Activated T-cell treated with anti-CD3 and anti-CD28 coated beads, Interleukin-2, amount 50 U/mL, for 24 hours (primary cell): Measurements from ENCODE around the gene ACBD4.

ENCODE experiments used
- DNase-seq: peaks from one replicate; pipeline ENCODE4 v3.0.0-alpha.2; 2020
- H3K27ac Mint-ChIP-seq: 2 replicates; pipeline ENCODE4 v1.8.0; 2020; ENCODE audit warnings: mild to moderate bottlenecking, mixed read lengths
- H3K27me3 Mint-ChIP-seq: 2 replicates; pipeline ENCODE4 v1.8.0; 2020; ENCODE audit warnings: mixed read lengths
- H3K36me3 Mint-ChIP-seq: 2 replicates; pipeline ENCODE4 v1.8.0; 2020; ENCODE audit warnings: low read depth, mixed read lengths
- H3K4me1 Mint-ChIP-seq: 2 replicates; pipeline ENCODE4 v1.8.0; 2020; ENCODE audit warnings: low read depth, mixed read lengths
- H3K4me3 Mint-ChIP-seq: 2 replicates; pipeline ENCODE4 v1.8.0; 2020; ENCODE audit warnings: mild to moderate bottlenecking, moderate library complexity, mixed read lengths
- H3K9me3 Mint-ChIP-seq: 2 replicates; pipeline ENCODE4 v1.8.0; 2020; ENCODE audit warnings: mixed read lengths

Gene ACBD4

DNA sequence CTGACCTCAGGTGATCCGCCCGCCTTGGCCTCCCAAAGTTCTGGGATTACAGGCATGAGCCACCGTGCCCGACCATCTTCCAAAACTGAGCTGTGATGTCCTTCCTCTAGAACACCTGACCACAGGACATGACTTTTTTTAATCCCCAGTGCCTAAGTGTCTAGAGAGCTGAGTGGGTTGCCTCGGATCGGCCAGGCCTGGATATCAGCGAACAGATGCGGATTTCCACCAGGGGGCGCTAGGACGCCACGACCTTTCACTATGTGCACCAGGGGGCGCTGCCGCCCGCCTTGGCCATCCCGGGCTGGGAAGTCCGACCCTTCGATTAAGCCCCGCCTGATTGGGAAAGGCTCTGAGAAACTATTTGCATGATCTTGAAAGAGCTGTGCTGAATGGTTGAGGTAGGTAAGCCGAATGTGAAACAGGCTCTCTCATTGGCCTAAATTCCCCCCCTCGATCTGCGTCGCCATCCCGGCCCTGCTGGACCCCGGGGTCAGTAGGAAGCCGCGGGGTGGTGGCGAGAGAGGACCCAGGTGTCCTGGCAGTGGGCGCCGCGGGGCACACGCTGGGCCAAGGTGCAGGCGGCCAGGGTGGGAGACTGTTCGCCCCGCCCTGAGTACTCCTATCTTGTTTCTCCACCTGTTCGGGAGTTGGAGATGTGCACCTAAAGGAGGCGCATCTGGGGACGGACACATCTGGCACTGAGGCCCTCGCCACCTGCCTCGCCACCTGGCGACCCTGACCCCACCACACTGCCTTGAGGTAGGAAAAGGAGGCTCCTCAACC, at the start of gene ACBD4:
ACBD4 (plus strand) TSS at position 496 of the 786 bp plus-strand sequence. CDS start 458 bp downstream, outside the sequence.
- peaks cover 5% of the 10 kb centered on the region for H3K36me3 Mint-ChIP-seq
- peaks cover 4% of the 10 kb centered on the region for H3K27me3 Mint-ChIP-seq
- H3K27ac Mint-ChIP-seq: peak within 1 kb of the TSS; percentile 85
- H3K9me3 Mint-ChIP-seq: no peaks in the 10 kb centered on the region
- H3K4me3 Mint-ChIP-seq: peak within 1 kb of the TSS; percentile 86
- DNase-seq: peak; percentile 99
- peaks cover 20% of the 10 kb centered on the region for H3K4me1 Mint-ChIP-seq

DNA sequence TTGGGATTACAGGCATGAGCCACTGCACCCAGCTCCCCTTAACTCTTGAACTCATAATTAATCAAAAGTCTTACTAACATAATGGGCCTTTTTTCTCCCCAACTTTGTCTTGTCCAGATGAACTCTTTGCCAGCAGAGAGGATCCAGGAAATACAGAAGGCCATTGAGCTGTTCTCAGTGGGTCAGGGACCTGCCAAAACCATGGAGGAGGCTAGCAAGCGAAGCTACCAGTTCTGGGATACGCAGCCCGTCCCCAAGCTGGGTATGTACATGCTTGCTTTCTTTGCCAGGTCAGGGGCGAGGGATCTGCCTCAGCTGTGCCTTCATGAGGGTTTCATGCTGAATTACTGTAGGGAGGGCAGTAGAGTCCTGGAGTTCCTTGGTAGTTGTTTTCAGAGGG, 49.1 kb upstream of the ACBD4 start:
- no peak for DNase-seq
- no peak overlapping the region for H3K27ac Mint-ChIP-seq
- H3K4me3 Mint-ChIP-seq: no peak overlapping the region
- no peaks in the 10 kb centered on the region for H3K9me3 Mint-ChIP-seq
- H3K4me1 Mint-ChIP-seq: peaks cover 1% of the 10 kb centered on the region
- no peaks in the 10 kb centered on the region for H3K27me3 Mint-ChIP-seq
- peaks cover 89% of the 10 kb centered on the region for H3K36me3 Mint-ChIP-seq

DNA sequence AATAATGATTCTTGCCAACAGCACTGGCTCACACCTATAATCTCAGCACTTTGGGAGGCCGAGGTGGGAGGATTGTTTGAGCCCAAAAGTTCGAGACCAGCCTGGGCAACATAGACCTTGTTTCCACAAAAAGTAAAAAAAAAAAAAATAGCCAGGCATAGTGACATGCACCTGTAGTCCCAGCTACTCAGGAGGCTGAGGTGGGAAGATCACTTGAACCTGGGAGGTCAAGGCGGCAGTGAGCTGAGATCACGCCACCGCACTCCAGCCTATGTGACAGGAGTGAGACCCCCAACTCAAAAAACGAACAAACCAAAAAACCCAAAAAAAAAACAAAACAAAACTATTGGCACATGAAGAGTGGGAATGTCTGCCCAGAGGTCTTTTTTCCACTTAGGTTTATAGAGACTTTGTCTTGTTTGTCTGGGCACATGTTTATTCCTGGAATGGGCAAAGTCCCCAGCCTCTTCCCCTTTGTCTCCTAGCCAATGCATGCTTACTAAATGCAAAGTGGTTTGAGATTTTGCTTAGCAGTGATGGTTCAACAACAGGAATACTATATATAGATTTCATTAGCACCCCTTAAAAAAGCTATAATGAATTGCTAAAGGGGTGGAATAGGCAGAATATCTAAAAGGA, 48.5 kb upstream of the ACBD4 start:
- H3K27ac Mint-ChIP-seq: no peak overlapping the region
- H3K9me3 Mint-ChIP-seq: no peaks in the 10 kb centered on the region
- no peak for DNase-seq
- peaks cover 1% of the 10 kb centered on the region for H3K4me1 Mint-ChIP-seq
- peaks cover 89% of the 10 kb centered on the region for H3K36me3 Mint-ChIP-seq
- no peaks in the 10 kb centered on the region for H3K27me3 Mint-ChIP-seq
- no peak overlapping the region for H3K4me3 Mint-ChIP-seq

DNA sequence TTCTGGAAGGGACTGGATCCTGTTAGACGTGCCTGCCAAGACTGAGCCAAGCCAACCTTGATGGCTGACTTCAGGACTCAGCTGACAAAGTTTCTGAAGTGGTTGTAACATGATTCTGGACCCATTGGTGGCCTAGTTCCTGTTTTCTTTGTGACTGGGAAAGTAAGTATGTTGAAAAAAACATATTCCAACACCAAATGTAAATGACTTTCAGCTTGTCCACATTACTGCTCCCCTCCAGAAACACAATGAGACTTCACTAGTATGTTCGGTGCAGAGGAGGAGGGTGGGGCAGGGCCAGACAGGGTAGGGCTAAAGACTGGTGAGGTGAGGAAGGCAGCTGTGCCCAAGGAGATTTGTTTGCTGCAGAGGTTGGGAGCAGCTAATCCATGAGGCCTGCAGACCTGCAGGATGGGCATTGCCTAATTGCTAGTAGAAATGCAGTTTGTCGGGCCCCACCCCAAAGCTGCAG, 47.9 kb upstream of the ACBD4 start:
- Mint-ChIP-seq H3K9me3 (no peaks in the 10 kb centered on the region), H3K36me3 (peaks cover 88% of the 10 kb centered on the region), H3K4me1 (peaks cover 1% of the 10 kb centered on the region), H3K27me3 (no peaks in the 10 kb centered on the region), H3K27ac (no peak overlapping the region), H3K4me3 (no peak overlapping the region)
- no peak for DNase-seq

GRCh38 chr17:45087978-45088377, 47.5 kb upstream of the ACBD4 start:
- no peak overlapping the region for H3K27ac Mint-ChIP-seq

GRCh38 chr17:45088741-45089140, 46.7 kb upstream of the ACBD4 start:
- Mint-ChIP-seq H3K36me3 (peaks cover 89% of the 10 kb centered on the region), H3K4me1 (peaks cover 1% of the 10 kb centered on the region), H3K27ac (no peak overlapping the region), H3K4me3 (no peak overlapping the region), H3K9me3 (no peaks in the 10 kb centered on the region), H3K27me3 (no peaks in the 10 kb centered on the region)
- DNase-seq: no peak

More at GRCh38 chr17:45087978-45088377, 47.5 kb upstream of the ACBD4 start:
- peaks cover 88% of the 10 kb centered on the region for H3K36me3 Mint-ChIP-seq
- no peaks in the 10 kb centered on the region for H3K9me3 Mint-ChIP-seq
- DNase-seq: no peak
- H3K27me3 Mint-ChIP-seq: no peaks in the 10 kb centered on the region
- H3K4me1 Mint-ChIP-seq: peaks cover 1% of the 10 kb centered on the region
- H3K4me3 Mint-ChIP-seq: no peak overlapping the region

- no peaks in the 10 kb centered on the region for H3K27me3 Mint-ChIP-seq
- H3K36me3 Mint-ChIP-seq: peaks cover 88% of the 10 kb centered on the region
- no peak for DNase-seq
- peaks cover 1% of the 10 kb centered on the region for H3K4me1 Mint-ChIP-seq
- no peaks in the 10 kb centered on the region for H3K9me3 Mint-ChIP-seq
- no peak overlapping the region for H3K27ac Mint-ChIP-seq
- no peak overlapping the region for H3K4me3 Mint-ChIP-seq
These were observed 44.8 kb upstream of the ACBD4 start for GRCh38 chr17:45090711-45091110.

DNA sequence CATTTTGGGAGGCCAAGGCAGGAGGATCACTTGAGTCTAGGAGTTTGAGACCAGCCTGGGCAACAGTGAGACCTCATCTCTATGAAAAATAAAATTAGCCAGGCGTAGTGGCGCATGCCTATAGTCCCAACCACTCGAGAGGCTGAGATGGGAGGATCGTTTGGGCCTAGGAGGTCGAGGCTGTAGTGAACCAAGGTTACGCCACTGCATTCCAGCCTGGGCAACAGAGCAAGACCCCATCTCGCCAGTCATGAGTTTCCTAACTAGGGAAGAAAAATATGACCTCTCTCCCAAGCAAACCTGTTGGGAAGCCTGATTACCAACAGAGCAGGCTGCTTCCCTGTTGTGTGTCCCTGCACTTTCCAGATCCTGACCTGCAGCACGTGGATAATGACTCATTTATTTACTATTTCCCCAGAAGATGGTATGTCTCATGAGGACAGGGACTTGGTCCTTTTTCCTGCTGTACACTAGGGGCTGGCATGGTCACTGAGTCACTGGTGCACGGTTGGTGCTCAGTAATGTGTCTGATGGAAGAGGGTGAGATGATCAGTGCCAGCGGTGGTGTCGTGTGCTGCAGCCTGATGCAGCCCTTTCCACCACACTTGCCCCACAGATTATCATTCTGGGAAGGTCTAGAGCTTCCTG, 43.6 kb upstream of the ACBD4 start:
- peaks cover 1% of the 10 kb centered on the region for H3K4me1 Mint-ChIP-seq
- H3K27me3 Mint-ChIP-seq: no peaks in the 10 kb centered on the region
- H3K36me3 Mint-ChIP-seq: peaks cover 92% of the 10 kb centered on the region
- H3K9me3 Mint-ChIP-seq: no peaks in the 10 kb centered on the region
- no peak overlapping the region for H3K4me3 Mint-ChIP-seq
- no peak for DNase-seq
- H3K27ac Mint-ChIP-seq: no peak overlapping the region

DNA sequence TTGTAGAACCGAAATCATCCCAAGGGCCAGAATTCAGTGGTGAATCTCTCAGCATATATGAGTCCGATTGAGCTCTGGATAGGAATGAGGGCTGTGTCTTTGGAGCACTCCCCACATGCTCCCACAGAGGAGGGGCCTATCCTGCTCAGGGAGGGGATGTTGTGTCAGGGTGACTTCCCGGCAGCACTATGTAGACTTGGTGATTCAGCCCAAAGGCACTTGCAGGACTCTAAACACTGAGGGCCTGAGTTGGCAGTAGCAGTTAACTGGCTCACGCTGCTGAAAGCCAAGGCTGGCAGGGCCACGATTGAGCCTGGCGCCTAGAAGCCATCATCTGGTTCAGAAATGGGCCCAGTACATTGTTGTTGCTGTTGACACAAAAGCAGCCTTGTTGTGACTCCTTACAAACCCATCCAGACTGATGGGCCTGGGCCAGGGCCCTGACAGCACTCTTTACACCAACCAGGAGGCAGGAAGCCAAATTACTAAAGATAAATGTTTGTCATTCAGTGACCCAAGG, 42.5 kb upstream of the ACBD4 start:
- Mint-ChIP-seq H3K4me3 (no peak overlapping the region), H3K9me3 (no peaks in the 10 kb centered on the region), H3K4me1 (peaks cover 1% of the 10 kb centered on the region), H3K27me3 (no peaks in the 10 kb centered on the region), H3K27ac (peak overlapping the region; percentile 67), H3K36me3 (peaks cover 92% of the 10 kb centered on the region)
- no peak for DNase-seq

DNA sequence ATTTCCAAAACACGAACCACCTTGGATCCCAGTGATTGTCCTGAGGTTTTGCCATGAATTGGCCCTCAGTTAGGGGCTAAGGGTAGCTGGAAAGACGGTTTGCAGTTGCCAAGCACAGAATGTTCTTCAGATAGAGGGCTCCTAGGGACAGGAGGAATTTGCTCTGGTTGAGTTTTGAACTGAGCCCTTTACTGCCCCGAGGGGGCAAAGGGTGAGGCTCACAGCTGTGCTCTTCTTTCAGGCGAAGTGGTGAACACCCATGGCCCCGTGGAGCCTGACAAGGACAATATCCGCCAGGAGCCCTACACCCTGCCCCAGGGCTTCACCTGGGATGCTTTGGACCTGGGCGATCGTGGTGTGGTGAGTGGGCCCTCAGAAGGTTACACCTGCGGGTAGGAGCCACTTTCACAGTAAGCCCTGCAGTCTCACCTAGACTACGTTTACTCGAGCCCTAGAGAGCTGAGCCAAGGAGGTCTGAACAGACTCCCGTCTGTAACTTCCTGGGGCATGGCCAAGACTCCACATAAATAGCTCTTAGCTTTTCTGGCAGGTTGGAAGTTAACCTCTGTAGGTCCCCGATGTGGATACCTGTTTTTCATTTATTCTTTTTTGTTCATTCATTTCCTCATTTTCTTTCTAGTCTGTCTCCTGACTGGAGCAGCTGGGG, 41.9 kb upstream of the ACBD4 start:
- H3K4me3 Mint-ChIP-seq: no peak overlapping the region
- H3K9me3 Mint-ChIP-seq: no peaks in the 10 kb centered on the region
- DNase-seq: no peak
- H3K4me1 Mint-ChIP-seq: no peaks in the 10 kb centered on the region
- peaks cover 92% of the 10 kb centered on the region for H3K36me3 Mint-ChIP-seq
- H3K27me3 Mint-ChIP-seq: no peaks in the 10 kb centered on the region
- peak overlapping the region; percentile 50 for H3K27ac Mint-ChIP-seq

DNA sequence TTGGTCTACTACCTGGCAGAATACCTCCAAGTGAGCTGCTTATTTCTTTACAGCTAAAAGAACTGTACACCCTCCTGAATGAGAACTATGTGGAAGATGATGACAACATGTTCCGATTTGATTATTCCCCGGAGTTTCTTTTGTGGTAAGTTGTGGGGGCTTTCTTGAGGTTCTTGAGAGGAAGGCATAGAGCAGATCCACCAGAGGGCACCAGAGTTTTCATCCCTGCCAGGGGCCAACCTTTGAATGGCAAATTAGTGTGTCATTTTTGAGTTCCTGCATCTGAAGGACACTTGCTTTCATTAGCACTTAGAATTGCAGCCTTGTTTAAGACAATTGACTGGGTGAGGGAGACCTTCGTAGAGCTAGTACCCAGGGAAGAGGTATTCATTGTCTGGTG, 39.3 kb upstream of the ACBD4 start:
- Mint-ChIP-seq H3K36me3 (peaks cover 90% of the 10 kb centered on the region), H3K4me3 (no peak overlapping the region), H3K27ac (no peak overlapping the region), H3K4me1 (no peaks in the 10 kb centered on the region), H3K27me3 (no peaks in the 10 kb centered on the region), H3K9me3 (no peaks in the 10 kb centered on the region)
- no peak for DNase-seq

DNA sequence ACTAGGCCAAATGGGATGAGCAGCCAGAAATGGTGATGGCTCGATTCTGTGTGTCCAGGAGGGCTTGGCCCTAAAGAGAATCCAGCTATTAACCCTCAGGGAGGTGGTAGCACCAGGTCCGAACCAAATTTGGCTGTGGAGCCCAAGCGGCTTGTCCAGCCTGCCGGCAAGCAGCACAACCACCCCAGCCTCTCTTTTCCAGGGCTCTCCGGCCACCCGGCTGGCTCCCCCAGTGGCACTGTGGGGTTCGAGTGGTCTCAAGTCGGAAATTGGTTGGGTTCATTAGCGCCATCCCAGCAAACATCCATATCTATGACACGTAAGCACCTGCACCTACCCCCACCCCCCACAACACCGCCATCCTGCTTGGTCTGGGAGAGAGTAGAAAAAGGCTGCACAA, 38.6 kb upstream of the ACBD4 start:
- Mint-ChIP-seq H3K9me3 (no peaks in the 10 kb centered on the region), H3K27ac (no peak overlapping the region), H3K36me3 (peaks cover 86% of the 10 kb centered on the region), H3K27me3 (no peaks in the 10 kb centered on the region), H3K4me3 (no peak overlapping the region), H3K4me1 (no peaks in the 10 kb centered on the region)
- no peak for DNase-seq

- Mint-ChIP-seq H3K4me1 (no peaks in the 10 kb centered on the region), H3K27ac (no peak overlapping the region), H3K9me3 (no peaks in the 10 kb centered on the region), H3K36me3 (peaks cover 87% of the 10 kb centered on the region), H3K4me3 (no peak overlapping the region), H3K27me3 (no peaks in the 10 kb centered on the region)
- DNase-seq: no peak
These were observed 37.2 kb upstream of the ACBD4 start for GRCh38 chr17:45098081-45098868.
